Suprapubic skin (tissue), 3 donors: ENCODE data around the gene ADCY3.

Experiments
- POLR2A ChIP-seq, 2 donors: fragments of 450-650 bp; IDR thresholded peaks; one replicate each; pipeline ENCODE4 v1.6.1; 2017; ENCODE audit warnings: antibody characterized with exemption in 2 of 2, mild to moderate bottlenecking in 2 of 2, moderate library complexity in 2 of 2
- TF ChIP-seq, protein P1 (sequence below), 2 donors: fragments of 200-600 bp in 1 of 2; fragments of 450-650 bp in 1 of 2; sonication (generic) in 1 of 2; IDR thresholded peaks; one replicate each; pipeline ENCODE4 v1.5.1; 2016 to 2019; ENCODE audit warnings: antibody characterized with exemption in 2 of 2, mild to moderate bottlenecking in 1 of 2, moderate library complexity in 1 of 2

DNA sequence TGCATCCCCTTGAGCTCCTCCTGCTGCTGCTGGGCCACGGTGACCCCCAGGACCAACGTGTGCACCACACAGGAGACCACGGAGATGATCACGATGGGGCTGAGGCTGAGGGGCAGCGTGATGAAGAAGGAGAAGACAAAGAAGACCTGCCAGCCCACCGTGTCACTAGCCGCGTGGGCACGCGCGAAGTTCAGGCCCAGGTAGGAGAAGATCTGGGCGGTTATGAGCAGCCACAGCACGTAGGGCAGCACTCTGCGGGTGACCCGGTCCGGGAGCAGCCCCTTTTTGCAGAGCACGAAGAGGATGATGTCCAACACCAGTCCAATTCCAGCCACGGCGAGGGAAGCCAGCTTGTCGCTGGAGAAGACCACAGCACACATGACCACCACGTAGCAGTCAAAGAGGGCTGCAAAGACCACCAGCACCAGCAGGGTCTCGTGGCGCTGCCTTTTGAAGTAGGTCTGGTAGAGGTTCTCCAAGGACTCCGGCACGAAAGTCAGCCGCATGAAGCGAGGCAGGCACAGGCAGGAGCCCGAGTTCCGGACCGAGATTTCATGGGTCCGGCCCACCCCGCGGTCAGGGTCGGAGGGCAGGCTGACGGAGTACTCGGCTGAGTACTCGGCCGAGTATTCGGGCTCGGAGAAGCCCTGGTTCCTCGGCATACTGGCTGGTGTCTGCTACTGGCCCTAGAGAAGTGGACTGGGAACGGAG lies 1.6 kb downstream of the ADCY3 start:
- TF ChIP-seq, protein P1, sequence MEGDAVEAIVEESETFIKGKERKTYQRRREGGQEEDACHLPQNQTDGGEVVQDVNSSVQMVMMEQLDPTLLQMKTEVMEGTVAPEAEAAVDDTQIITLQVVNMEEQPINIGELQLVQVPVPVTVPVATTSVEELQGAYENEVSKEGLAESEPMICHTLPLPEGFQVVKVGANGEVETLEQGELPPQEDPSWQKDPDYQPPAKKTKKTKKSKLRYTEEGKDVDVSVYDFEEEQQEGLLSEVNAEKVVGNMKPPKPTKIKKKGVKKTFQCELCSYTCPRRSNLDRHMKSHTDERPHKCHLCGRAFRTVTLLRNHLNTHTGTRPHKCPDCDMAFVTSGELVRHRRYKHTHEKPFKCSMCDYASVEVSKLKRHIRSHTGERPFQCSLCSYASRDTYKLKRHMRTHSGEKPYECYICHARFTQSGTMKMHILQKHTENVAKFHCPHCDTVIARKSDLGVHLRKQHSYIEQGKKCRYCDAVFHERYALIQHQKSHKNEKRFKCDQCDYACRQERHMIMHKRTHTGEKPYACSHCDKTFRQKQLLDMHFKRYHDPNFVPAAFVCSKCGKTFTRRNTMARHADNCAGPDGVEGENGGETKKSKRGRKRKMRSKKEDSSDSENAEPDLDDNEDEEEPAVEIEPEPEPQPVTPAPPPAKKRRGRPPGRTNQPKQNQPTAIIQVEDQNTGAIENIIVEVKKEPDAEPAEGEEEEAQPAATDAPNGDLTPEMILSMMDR (IDR thresholded peaks at IDR 0.05): no peak
- no peak for TF ChIP-seq POLR2A (IDR thresholded peaks at IDR 0.05)
